ENCODE measurements around the gene FNBP1.
A peak's percentile ranks its signal among the peaks of the same experiment; 100 is the strongest.
"Not testable (repeated sequence)": the region's sequence is repeated elsewhere in the genome, so short reads cannot be mapped to it uniquely, and the experiment has no call there.

FNBP1 gene

GRCh38 chr9:129946246-129946995, 96.6 kb downstream of the FNBP1 start:
- no peak for DNase-seq

- peak; percentile 52 for DNase-seq
Observed at GRCh38 chr9:129945314-129945713, 97.7 kb downstream of the FNBP1 start.

GRCh38 chr9:129944506-129945116, 98.4 kb downstream of the FNBP1 start:
- peak; percentile 79 for DNase-seq

- DNase-seq, result no peak
Observed at GRCh38 chr9:129939431-129939830, 103.6 kb downstream of the FNBP1 start.

- no peak for DNase-seq
Observed at GRCh38 chr9:129938291-129938979, 104.6 kb downstream of the FNBP1 start.

GRCh38 chr9:129937879-129938278, 105.1 kb downstream of the FNBP1 start:
- not testable (repeated sequence) for DNase-seq

- no peak for DNase-seq
Observed at GRCh38 chr9:129936222-129936621, 106.8 kb downstream of the FNBP1 start.

- no peak for DNase-seq
Observed at GRCh38 chr9:129934780-129935179, 108.2 kb downstream of the FNBP1 start.

- no peak for DNase-seq
Observed at GRCh38 chr9:129934041-129934591, 108.9 kb downstream of the FNBP1 start.

GRCh38 chr9:129933185-129934040, 109.6 kb downstream of the FNBP1 start:
- no peak for DNase-seq

GRCh38 chr9:129932303-129933151, 110.5 kb downstream of the FNBP1 start:
- DNase-seq, result peak; percentile 34

- DNase-seq, result peak; percentile 61
Observed at GRCh38 chr9:129930743-129931142, 112.2 kb downstream of the FNBP1 start.

- no peak for DNase-seq
Observed at GRCh38 chr9:129929496-129930125, 113.4 kb downstream of the FNBP1 start.

GRCh38 chr9:129923589-129923988, 119.4 kb downstream of the FNBP1 start:
- no peak for DNase-seq

GRCh38 chr9:129921905-129922304, 121.1 kb downstream of the FNBP1 start:
- DNase-seq, result no peak

- DNase-seq, result no peak
Observed at GRCh38 chr9:129919841-129920240, 123.1 kb downstream of the FNBP1 start.

- DNase-seq, result no peak
Observed at GRCh38 chr9:129919277-129919676, 123.7 kb downstream of the FNBP1 start.

GRCh38 chr9:129918296-129918950, 124.6 kb downstream of the FNBP1 start:
- no peak for DNase-seq

- no peak for DNase-seq
Observed at GRCh38 chr9:129916707-129917106, 126.3 kb downstream of the FNBP1 start.

- no peak for DNase-seq
Observed at GRCh38 chr9:129914051-129914450, 128.9 kb downstream of the FNBP1 start.

Measured in CD4-positive, alpha-beta T cell treated with Interleukin-12 subunit alpha and Interleukin-12 subunit beta, for 1 hour (primary cell).